H9 (cell line): ENCODE data around the gene LPCAT1. TPM values are rescaled to one million over a fixed set of nuclear protein-coding genes. Genes with fewer than 3 reads are reported as not detected.

Experiments
- DNase-seq: peaks from one replicate; pipeline ENCODE4 v3.0.0-alpha.2; 2017
- H2AFZ ChIP-seq: one replicate; pipeline ENCODE4 v1.6.1; 2013; ENCODE audit warnings: mild to moderate bottlenecking, low read length, control low read depth, moderate library complexity
- H2AK5ac ChIP-seq: 2 replicates; pipeline ENCODE4 v1.6.1; 2013; ENCODE audit warnings: low read length, control low read depth, mixed read lengths; ENCODE audit not compliant: insufficient read length
- H2BK120ac ChIP-seq: one replicate; pipeline ENCODE4 v1.6.1; 2013; ENCODE audit warnings: low read depth, mild to moderate bottlenecking, low read length, control low read depth, inconsistent platforms; ENCODE audit not compliant: poor library complexity, severe bottlenecking
- H2BK12ac ChIP-seq: 2 replicates; pipeline ENCODE4 v1.6.1; 2013; ENCODE audit warnings: low read length, control low read depth, mixed read lengths, low read depth; ENCODE audit not compliant: insufficient read length
- H2BK15ac ChIP-seq: 2 replicates; pipeline ENCODE4 v1.6.1; 2013; ENCODE audit warnings: low read depth, low read length, control low read depth
- H2BK20ac ChIP-seq: one replicate; pipeline ENCODE4 v1.6.1; 2013; ENCODE audit warnings: low read depth, mild to moderate bottlenecking, low read length, control low read depth, inconsistent platforms; ENCODE audit not compliant: poor library complexity, severe bottlenecking
- H2BK5ac ChIP-seq: 2 replicates; pipeline ENCODE4 v1.6.1; 2013; ENCODE audit warnings: low read length, control low read depth, mixed read lengths; ENCODE audit not compliant: insufficient read length
- H3K14ac ChIP-seq: 2 replicates; pipeline ENCODE4 v1.6.1; 2013; ENCODE audit warnings: low read length, control low read depth; ENCODE audit not compliant: insufficient read depth
- H3K18ac ChIP-seq: 2 replicates; pipeline ENCODE4 v1.6.1; 2013; ENCODE audit warnings: low read depth, mild to moderate bottlenecking, mixed read lengths, low read length, control low read depth; ENCODE audit not compliant: insufficient read length
- H3K23ac ChIP-seq: 2 replicates; pipeline ENCODE4 v1.6.1; 2013; ENCODE audit warnings: low read length, control low read depth, mixed read lengths, low read depth; ENCODE audit not compliant: insufficient read length
- H3K23me2 ChIP-seq: 2 replicates; pipeline ENCODE4 v1.6.1; 2013; ENCODE audit warnings: low read depth, mild to moderate bottlenecking, mixed read lengths, low read length, control low read depth; ENCODE audit not compliant: insufficient read length, poor library complexity, severe bottlenecking
- H3K27ac ChIP-seq: 2 replicates; pipeline ENCODE4 v1.5.1; 2013; ENCODE audit warnings: low read length, control low read depth, mixed read lengths, low read depth; ENCODE audit not compliant: insufficient read length
- H3K27me3 ChIP-seq: 2 replicates; pipeline ENCODE4 v1.6.1; 2013; ENCODE audit warnings: low read length, control low read depth, inconsistent platforms; ENCODE audit not compliant: insufficient read depth
- H3K4ac ChIP-seq: 2 replicates; pipeline ENCODE4 v1.6.1; 2013; ENCODE audit warnings: low read depth, mild to moderate bottlenecking, control low read depth, inconsistent platforms, low read length, moderate library complexity
- H3K4me1 ChIP-seq: 2 replicates; pipeline ENCODE4 v1.6.1; 2013; ENCODE audit warnings: low read length, control low read depth, inconsistent platforms; ENCODE audit not compliant: insufficient read depth
- H3K4me2 ChIP-seq: 2 replicates; pipeline ENCODE4 v1.6.1; 2013; ENCODE audit warnings: low read length, control low read depth, mixed read lengths; ENCODE audit not compliant: insufficient read length, insufficient read depth
- H3K56ac ChIP-seq: 2 replicates; pipeline ENCODE4 v1.6.1; 2013; ENCODE audit warnings: low read depth, mild to moderate bottlenecking, mixed read lengths, low read length, control low read depth; ENCODE audit not compliant: insufficient read length
- H3K79me1 ChIP-seq: 2 replicates; pipeline ENCODE4 v1.6.1; 2013; ENCODE audit warnings: low read depth, mild to moderate bottlenecking, moderate library complexity, low read length, control low read depth, inconsistent platforms; ENCODE audit not compliant: insufficient read depth, poor library complexity, severe bottlenecking
- H3K79me2 ChIP-seq: 2 replicates; pipeline ENCODE4 v1.6.1; 2013; ENCODE audit warnings: low read length, control low read depth, inconsistent platforms; ENCODE audit not compliant: insufficient read depth
- H3K9ac ChIP-seq: 2 replicates; pipeline ENCODE4 v1.6.1; 2013; ENCODE audit warnings: low read length, control low read depth, mixed read lengths; ENCODE audit not compliant: insufficient read length; ENCODE audit errors: extremely low read depth
- H3K9me3 ChIP-seq: one replicate; pipeline ENCODE4 v1.6.1; 2013; ENCODE audit warnings: low read depth, low read length, inconsistent platforms; ENCODE audit not compliant: control insufficient read depth
- H3T11ph ChIP-seq: one replicate; pipeline ENCODE4 v1.6.1; 2013; ENCODE audit warnings: mild to moderate bottlenecking, low read length, control low read depth, inconsistent platforms
- H4K20me1 ChIP-seq: one replicate; pipeline ENCODE4 v1.6.1; 2013; ENCODE audit not compliant: control insufficient read depth, insufficient read length, insufficient read depth
- H4K5ac ChIP-seq: 2 replicates; pipeline ENCODE4 v1.6.1; 2013; ENCODE audit warnings: low read depth, mild to moderate bottlenecking, mixed read lengths, low read length, control low read depth; ENCODE audit not compliant: insufficient read length
- H4K8ac ChIP-seq: replicated peaks from 2 replicates; pipeline ENCODE4 v1.6.1; 2013; ENCODE audit warnings: low read length, control low read depth, mixed read lengths, low read depth; ENCODE audit not compliant: insufficient read length
- H4K91ac ChIP-seq: 2 replicates; pipeline ENCODE4 v1.6.1; 2013; ENCODE audit warnings: low read depth, mild to moderate bottlenecking, moderate library complexity, mixed read lengths, low read length, control low read depth; ENCODE audit not compliant: insufficient read length
- H3K27ac Mint-ChIP-seq, 3 experiments: 2 replicates in 2 of 3; 3 replicates in 1 of 3; pipeline ENCODE4 v1.8.0; 2020 to 2021; ENCODE audit warnings: mixed read lengths in 3 of 3, mild to moderate bottlenecking in 1 of 3, moderate library complexity in 1 of 3
- H3K27me3 Mint-ChIP-seq: 2 replicates; pipeline ENCODE4 v1.8.0; 2021; ENCODE audit warnings: low read depth, mild to moderate bottlenecking, moderate library complexity, mixed read lengths
- H3K36me3 Mint-ChIP-seq, 3 experiments: 2 replicates in 2 of 3; 3 replicates in 1 of 3; pipeline ENCODE4 v1.8.0; 2020 to 2021; ENCODE audit warnings: low read depth in 3 of 3, mixed read lengths in 3 of 3; ENCODE audit not compliant: insufficient read depth in 1 of 3
- H3K4me1 Mint-ChIP-seq, 2 experiments: 2 replicates each; pipeline ENCODE4 v1.8.0; 2020; ENCODE audit warnings: mixed read lengths in 2 of 2
- H3K4me3 Mint-ChIP-seq, 2 experiments: 2 replicates in 1 of 2; 3 replicates in 1 of 2; pipeline ENCODE4 v1.8.0; 2020 to 2021; ENCODE audit warnings: mild to moderate bottlenecking in 2 of 2, mixed read lengths in 2 of 2, moderate library complexity in 1 of 2
- H3K9me3 Mint-ChIP-seq, 2 experiments: 2 replicates in 1 of 2; 3 replicates in 1 of 2; pipeline ENCODE4 v1.8.0; 2020; ENCODE audit warnings: mild to moderate bottlenecking in 2 of 2, mixed read lengths in 2 of 2, moderate library complexity in 1 of 2
- WGBS: extraction: QIAGEN DNeasy Blood & Tissue Kit; methylation state at CpG from one replicate; pipeline ENCODE4 v1.1.7; 2013; ENCODE audit warnings: missing lambda C conversion rate, low lambda C conversion rate, mixed read lengths; ENCODE audit not compliant: insufficient read length; ENCODE audit errors: extremely low coverage; 5-methylcytosine and 5-hydroxymethylcytosine counted together
- total RNA-seq: library from RNA; stranded (reverse); gene quantifications from 2 replicates; pipeline ENCODE4 v1.2.1, GENCODE V29; 2021
- TF ChIP-seq, protein P1 (sequence below): fragments of 200-600 bp; sonication (generic); conservative IDR thresholded peaks from 3 replicates; pipeline ENCODE4 v1.8.0; 2021; ENCODE audit warnings: antibody characterized with exemption, mild to moderate bottlenecking

The LPCAT1 gene
- total RNA-seq, 1 experiment from 2014 or later: 231 TPM

DNA sequence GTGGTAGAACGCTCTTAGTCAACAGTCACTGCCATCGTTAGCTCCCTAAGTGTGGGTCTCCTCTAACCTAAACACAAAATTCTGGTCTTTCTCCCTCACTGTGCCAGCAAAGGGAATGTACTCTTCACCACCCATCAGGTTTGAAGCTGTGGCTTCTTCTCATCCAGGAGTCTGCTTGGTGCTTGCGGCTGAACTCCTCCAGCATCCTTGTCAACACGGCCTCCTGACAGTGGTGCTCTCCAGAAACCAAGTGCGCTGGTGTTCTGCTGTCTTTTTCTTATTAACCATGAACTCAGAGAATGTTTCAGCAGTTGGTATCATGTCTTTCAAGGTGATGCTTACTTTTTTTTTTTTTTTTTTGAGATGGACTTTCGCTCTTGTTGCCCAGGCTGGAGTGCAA is 23.9 kb upstream of the LPCAT1 start:
- Histone ChIP-seq H3K14ac (no peak overlapping the region), H2BK20ac (no peak overlapping the region), H3K23ac (no peak overlapping the region), H3K18ac (no peak overlapping the region), H3K4me1 (no peaks in the 10 kb centered on the region), H3K4ac (no peak overlapping the region), H3K23me2 (no peaks in the 10 kb centered on the region), H3K27me3 (no peaks in the 10 kb centered on the region), H4K8ac (no peak overlapping the region), H4K5ac (no peak overlapping the region), H2BK5ac (no peak overlapping the region), H3K9ac (no peak overlapping the region), H2BK120ac (no peak overlapping the region), H2BK12ac (no peak overlapping the region), H2BK15ac (no peak overlapping the region), H3K9me3 (no peaks in the 10 kb centered on the region), H3K79me2 (no peaks in the 10 kb centered on the region), H2AK5ac (no peak overlapping the region), H3K27ac (no peak overlapping the region), H3K4me2 (no peak overlapping the region), H2AFZ (no peak overlapping the region), H3K79me1 (no peaks in the 10 kb centered on the region), H3K56ac (no peak overlapping the region), H4K20me1 (no peaks in the 10 kb centered on the region), H3T11ph (no peak overlapping the region), H4K91ac (no peak overlapping the region)
- H3K4me3 Mint-ChIP-seq: no peak overlapping the region
- H3K4me1 Mint-ChIP-seq: peaks cover 4 to 6% of the 10 kb centered on the region in 2 experiments; a peak in 2 of 4 replicates
- peaks cover 0 to 2% of the 10 kb centered on the region in 2 experiments; a peak in 2 of 5 replicates for H3K9me3 Mint-ChIP-seq
- H3K27me3 Mint-ChIP-seq: peaks cover 14% of the 10 kb centered on the region
- DNase-seq: no peak
- H3K36me3 Mint-ChIP-seq: no peaks in the 10 kb centered on the region
- H3K27ac Mint-ChIP-seq: no peak overlapping the region; a peak in 1 of 7 replicates
- TF ChIP-seq, protein P1, sequence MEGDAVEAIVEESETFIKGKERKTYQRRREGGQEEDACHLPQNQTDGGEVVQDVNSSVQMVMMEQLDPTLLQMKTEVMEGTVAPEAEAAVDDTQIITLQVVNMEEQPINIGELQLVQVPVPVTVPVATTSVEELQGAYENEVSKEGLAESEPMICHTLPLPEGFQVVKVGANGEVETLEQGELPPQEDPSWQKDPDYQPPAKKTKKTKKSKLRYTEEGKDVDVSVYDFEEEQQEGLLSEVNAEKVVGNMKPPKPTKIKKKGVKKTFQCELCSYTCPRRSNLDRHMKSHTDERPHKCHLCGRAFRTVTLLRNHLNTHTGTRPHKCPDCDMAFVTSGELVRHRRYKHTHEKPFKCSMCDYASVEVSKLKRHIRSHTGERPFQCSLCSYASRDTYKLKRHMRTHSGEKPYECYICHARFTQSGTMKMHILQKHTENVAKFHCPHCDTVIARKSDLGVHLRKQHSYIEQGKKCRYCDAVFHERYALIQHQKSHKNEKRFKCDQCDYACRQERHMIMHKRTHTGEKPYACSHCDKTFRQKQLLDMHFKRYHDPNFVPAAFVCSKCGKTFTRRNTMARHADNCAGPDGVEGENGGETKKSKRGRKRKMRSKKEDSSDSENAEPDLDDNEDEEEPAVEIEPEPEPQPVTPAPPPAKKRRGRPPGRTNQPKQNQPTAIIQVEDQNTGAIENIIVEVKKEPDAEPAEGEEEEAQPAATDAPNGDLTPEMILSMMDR: no peak
- no CpG with 5 or more reads among the region's 6 CpGs for WGBS
